CD4-positive, alpha-beta T cell treated with Interleukin-12 subunit alpha and Interleukin-12 subunit beta, for 1 hour (primary cell): Measurements from ENCODE around the gene SCN4A.

ENCODE experiments used
- DNase-seq: peaks from one replicate; pipeline ENCODE4 v3.0.0-alpha.2; 2020

SCN4A gene

DNA sequence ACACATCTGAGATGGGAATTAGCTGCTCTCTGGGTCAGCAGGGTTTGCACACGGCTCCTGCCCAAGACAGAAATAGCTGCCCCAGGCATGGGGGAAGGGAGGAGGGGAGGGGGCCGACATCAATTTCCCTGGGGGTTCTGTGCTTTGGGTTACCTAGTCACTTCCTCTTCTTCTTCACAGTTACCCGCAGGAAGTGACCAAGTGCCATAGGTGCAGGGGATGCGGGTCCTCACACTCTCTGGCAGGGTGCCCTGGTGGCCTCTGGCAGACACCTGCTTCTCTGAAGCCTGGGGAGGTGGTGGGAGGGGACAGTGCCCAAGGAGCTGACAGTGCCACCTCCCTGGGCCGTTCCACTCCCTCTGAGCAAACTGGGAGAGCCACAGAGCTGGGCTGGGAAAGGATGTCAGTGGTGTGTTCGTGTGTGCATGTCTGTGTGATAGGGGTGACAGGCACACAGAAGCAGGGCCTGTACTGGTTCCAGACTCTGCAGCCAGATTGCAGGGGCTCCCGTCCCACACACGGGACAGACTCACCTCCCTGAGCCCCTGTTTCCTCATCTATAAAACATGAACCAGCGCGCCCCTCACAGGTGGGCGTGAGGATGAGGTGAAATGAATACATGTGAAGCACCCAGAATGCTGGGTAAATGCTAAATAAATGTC lies 18.2 kb downstream of the SCN4A start:
- DNase-seq = peak; percentile 48

DNA sequence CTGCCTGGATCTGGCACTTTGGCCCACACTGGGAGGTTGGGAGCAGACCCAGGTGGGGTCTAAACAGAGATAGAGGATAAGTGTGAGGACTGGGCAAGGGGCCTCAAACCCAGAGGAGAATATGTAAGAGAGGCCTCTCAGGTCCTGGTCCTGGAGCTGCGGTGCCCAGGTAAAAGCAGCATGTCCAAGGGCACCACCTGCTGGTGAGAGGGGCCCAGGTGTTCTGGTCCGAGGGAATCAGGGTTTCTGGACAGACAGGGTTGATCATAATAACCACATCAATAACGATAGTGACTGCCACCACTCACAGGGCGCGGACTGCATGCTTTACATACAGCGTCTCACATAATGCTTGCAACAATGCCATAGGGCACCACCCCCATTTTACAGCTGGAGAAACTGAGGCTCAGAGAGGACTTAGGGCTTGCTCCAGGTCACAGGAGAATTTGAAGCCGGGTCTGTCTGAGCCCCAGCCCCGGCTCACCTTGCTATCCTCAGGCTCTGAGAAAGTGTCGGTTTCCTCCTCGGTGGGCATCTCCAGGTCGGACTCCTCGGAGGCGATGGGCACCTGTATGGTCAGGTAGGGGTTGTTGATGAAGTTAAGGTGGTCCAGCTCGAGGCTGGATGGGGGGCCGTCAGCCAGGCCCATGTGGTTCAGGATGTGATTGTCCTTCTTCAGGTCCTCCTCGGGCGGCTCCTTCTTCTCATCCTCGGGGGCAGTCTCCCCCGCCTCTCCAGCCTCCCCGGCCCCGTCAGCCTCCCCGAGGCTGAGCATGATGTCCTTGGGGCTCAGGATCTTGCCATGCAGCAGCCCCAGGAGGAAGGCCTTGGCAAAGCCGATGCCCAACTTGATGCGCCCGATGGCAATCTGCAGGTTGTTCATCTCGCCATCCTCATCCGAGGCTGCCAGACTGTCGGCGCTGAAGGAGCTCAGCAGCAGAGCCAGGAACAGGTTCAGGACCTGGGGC lies 21.5 kb downstream of the SCN4A start:
- DNase-seq = peak; percentile 52

DNA sequence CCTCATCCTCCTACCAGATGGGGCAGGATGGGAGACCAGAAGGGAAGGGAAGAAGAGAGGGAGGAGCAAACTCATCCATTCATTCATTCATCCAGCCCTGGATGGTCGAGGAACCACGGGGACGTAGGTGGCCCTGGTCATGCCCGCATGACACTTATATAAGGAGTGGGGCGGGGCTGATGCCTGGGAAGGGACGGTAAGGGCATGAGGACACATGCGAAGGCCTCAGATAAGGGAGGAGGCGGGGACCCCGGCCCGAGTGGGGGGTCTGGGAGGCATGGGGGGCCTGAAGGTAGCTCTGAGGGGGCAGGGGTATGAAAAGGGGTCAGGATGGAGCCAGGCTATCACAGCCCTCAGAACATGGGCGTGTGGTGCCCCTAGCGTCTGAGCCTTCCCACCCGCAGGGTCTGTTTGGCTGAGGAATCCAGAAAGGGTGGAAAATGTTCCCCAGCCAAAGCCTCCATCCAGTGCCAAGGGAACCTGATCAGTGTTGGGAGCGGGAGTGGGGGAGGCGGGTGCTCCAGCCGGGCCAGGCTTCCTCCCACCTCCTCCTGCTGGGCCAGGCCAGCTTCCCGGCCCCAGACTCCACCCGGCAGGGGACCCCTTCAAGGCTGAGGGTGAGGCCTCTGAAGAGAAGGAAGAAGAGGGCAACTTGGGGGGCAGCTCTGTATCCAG lies 23.0 kb downstream of the SCN4A start:
- DNase-seq = no peak

DNA sequence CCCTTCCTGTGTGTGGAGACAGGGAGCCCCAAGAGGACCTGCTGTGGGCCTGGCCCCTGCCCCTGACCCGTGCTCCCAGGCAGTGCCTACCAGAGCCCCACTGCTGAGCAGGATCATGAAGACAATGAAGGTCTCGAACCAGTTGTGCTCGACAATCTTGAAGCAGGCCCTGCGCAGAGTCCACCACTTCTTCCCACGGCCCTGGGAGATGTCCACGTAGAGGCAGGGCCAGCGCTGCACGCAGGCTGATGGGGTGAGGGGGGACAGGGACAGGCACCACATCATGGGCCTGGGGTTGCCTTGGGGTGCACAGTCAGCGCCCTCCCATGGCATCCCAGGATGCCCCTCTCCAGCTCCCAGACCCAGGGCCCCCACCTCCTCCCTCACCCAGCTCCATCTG lies 24.2 kb downstream of the SCN4A start:
- no peak for DNase-seq

DNA sequence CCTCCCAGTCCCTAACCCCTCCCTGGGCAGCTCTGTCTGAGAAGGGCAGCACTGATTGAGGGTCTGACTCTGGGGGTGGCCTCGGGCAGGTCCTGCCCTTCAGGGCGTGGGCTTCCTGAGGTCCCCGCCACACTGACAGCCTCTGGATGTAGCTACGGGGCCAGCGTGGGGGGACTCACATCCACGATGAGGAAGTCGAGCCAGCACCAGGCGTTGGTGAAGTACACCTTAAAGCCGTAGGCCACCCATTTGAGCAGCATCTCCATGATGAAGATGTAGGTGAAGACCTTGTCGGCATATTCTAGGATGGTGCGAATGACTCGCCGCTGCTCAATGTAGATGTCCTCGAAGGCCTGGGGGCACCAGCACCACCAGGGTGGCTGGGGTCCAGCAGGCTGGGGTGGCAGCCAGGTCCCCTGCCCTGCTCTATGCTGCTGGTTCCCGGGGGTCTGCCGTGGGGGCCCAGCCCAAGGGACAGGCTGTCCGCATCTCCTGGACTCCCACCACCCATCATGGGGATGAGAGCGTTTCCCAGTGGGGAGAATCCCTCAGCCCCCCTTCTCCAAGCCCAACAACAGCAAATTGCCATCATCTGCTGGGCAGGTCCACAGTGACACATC lies 24.9 kb downstream of the SCN4A start:
- DNase-seq = no peak

DNA sequence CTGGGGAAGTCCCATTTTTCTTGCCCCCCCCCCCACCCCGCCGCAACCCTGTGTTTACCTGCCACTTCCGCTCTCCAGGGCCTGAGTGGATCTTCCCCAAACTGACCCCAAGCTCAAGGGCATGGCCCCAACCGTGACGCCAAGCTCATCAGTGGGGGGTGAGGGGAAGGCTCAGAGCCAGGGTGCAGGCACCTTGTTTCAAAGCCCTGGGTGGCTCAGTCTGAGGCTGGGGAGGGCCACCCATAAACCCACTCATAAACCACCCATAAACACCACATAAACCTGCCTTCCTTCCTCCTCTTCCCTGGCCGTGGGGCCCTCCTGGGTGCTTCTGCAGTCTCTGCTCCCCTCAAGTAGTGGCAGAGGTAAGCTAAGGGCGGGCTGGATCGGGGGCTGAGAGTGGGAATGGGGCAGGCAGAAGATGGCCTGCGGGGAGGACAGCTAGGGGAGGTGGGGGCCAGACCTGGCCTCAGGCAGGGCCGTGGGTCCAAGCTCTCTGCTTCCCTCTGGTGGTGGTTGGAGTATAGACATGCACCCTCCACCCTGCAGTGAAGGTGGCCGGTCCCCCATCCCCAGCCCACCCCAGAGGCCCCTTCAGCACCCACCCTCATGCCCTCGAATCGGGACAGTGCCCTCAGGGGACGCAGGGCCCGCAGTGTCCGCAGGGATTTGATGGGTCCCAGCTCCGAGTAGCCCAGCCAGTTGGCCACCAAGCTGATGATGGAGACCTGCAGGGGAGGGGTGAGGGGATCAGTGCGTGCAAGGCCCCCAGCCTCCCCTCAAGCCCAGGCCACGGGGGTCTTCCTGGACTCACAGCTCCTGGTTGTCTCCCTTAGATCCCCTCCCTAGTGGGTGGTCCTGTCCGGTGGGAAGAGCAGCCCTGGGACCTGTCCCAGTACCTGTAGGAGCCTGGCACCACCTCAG lies 26.0 kb downstream of the SCN4A start:
- DNase-seq = peak; percentile 65

DNA sequence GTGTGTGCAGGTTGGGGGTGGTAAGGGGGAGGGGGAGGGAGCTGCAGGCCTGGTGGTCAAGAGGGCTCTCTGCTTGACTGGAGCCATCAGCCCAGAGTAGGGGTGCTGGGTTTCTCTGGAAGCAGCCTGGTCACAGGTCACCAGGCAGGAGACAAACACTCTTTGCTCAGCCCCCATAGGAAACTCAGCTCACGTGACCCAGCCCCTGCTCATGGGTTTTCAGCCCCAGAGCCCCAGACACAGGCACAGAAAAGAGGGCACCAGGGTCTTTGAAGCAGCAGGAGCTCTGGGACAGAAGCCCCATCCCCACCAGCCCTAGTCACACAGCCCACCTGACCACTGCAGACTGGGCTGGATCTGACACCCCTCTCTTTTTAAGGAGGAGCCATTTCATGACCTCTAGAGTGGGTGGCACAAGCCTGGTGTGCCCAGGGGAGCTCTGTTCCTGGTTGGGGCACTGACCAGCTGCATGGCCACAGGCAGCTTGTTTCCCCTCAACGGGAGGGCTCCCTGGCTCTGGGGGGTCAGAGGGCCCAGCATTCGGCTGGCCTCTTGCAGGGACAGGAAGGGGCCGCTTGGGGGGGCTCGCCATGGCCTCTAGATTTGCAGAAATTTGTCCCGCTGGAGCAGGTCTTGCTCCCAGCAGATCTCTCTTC lies 26.8 kb downstream of the SCN4A start:
- no peak for DNase-seq

DNA sequence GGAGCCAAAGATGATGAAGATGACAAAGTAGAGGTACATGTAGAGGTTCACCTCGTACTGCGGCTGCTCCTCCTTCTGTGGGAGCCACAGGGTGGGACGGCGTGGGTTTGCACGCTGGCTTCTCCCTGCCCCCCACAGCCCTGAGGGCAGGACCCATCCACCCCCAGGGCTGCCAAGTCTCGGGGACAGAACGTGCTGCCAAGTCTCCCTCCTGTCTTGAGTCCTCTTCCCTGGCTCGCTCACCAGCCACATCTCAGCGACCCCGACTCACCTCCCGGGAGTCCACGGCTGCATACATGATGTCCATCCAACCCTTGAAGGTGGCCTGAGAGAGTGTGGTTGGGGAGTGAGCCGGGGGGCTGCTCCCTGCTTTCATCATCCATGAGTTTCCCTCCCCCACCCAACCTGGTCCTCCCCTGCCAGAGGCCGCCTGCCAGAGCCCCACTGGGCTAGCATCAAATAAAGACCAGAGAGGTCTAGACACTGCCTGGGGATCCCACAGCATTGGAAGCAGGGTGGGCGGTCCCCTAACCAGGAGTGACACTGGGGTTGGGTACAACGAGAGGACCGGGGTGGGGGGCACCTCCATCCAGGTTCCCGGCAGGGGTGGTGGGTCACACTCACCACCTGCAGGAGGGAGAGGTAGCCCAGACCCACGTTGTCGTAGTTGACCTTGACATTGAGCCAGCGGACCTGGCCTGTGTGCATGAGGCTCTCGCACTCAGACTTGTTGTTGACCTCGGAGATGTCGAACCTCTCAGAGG lies 27.8 kb downstream of the SCN4A start:
- no peak for DNase-seq

DNA sequence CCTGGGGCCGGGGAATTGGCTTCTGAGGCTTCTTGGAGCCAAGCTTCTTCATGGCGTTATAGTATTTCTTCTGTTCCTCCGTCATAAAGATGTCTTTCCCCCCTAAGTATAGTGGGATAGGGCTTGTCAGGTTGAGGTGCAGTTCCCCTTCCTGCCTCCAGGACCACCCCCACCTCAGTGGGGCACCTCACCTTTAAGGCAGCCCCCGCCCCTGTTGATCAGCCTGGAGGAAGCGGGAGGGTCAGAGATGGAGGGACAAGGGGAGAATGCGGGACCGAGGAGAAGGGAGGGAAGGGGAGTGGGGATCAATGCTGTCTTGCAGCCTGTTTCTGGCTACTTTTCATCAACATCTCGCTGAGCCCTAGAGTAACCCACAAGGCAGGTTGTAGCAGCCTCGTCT lies 29.0 kb downstream of the SCN4A start:
- no peak for DNase-seq

DNA sequence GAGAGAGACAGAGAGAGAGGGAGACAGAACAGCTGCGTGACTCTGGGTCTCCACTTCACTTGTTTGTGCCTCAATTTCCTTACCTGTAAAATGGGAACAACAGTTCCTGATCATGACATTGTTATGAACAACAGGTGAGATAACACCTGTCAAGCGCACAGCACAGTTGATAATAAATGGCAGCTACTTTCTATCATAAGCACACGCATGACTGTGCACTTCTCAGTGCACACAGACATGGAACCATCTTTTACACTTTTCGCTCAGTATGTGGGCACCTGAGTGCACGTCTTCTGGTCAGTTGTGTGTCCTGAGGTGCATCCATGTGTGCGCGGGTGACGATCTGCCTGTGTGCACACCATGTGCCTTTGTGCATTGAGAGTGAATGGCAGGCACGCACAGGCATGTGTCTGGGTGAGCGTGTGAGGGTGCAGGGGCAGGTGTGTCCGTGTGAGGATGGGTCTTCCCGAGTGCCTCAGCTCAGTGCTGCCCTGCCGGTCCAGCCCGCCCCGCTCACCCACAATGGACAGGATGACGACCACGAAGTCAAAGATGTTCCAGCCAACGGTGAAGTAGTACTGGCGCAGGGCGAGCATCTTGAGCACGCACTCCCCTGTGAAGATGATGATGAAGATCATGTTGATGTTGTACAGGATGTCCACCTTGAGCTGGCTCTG lies 30.3 kb downstream of the SCN4A start:
- DNase-seq = no peak

DNA sequence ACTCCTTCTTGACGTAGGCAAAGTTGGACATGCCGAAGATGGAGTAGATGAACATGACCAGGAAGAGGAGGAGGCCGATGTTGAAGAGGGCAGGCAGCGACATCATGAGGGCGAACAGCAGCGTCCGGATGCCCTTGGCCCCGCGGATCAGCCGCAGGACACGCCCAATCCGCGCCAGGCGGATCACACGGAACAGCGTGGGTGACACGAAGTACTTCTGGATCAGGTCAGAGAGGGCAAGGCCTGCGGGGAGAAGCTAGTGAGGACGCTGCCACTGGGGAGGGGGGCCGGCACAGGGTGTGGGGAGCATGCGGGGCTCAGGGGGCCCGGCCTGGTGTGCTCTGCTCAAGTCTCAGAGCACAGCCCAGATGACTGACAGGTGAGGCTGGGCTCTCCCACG lies 31.0 kb downstream of the SCN4A start:
- DNase-seq = no peak

DNA sequence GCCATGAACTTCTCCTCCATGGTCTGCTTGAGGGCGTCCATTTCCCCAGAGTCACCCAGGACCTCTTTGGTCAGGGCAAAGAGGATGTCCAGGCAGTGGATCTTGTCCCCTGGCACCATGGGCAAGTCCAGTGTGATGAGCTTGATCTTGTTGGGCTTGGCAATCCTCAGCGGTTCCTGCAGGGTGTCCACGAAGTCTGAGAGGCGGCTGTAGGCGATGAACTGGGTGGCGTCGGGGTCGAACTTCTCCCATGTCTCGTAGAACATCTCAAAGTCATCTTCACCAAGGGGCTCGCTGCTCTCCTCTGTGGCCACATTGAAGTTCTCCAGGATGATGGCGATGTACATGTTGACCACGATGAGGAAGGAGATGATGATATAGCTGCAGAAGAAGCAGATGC lies 31.6 kb downstream of the SCN4A start:
- DNase-seq = no peak

DNA sequence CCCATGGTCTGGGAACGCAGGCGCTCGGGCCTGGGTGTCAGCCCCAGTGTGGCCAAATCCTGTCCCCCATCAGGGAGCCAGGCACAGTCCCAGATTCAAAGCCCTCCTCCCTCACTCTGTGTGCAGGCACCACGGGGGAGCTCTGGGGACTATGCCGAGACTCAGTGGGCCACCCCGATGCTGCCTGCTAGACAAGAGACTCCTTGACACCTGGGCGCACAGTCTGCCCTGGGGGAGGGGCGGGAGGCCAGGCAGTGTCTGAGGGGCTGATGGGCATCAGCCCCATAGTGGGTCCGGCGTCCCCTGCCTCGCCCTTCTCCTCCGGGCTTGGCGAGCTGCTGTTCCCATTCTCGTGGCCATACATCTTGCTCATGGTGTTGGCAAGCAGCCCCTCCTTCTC lies 32.1 kb downstream of the SCN4A start:
- no peak for DNase-seq

DNA sequence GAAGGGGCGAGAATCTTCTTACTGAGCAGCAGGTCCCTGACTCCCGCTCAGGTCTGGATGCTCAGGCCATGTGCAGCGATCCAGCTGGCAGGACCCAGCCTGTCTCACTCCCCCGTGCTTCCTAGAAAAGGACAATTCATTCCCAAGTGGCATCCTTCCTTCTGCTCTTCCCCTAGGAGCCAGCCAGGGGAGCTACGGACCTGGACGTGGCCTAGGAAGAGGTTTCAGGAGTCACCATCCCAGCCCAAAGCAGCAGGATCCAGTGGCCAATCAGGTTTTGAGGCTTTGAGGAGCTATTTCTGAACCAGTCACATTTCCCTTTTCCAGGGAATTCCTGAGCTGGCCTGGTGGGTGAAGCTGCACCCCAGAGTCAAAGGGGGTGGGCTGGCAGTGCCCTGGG lies 32.8 kb downstream of the SCN4A start:
- no peak for DNase-seq

DNA sequence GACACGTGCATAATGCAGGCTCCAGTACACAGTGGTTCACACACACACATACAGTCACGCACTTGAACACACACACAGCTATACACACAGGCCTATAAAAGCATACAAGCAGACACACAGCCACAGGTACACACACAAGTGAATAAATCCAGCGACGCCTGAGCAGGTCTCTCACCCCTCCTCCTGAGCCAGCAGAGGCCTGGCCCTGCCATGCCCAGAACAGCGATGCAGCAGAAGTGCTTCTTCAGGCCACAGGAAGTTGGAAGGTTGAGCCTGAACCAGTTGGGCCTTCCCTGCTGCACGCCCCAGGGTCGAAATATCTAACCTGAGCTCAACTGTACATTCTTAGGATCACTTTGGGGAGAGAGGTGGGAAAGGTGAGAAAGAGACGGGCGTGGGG lies 33.3 kb downstream of the SCN4A start:
- no peak for DNase-seq

DNA sequence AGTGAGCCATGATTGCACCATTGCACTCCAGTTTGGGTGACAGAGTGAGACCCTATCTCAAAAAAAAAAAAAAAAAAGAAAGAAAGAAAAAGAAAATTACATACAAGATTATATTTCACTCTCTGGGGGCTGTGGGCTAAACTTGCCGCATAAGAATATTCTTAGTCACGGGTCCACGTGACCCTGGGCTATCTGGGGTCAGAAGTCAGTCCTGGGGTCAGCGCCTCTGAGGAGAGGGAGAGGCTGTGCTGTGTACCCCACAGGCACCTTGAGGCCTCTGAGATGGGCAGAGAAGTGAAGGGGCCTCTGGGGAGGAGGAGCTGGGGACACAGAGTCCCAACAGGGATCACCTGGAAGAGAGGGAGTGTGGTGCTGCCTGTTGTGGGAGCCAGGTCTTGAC lies 34.8 kb downstream of the SCN4A start:
- DNase-seq = no peak

DNA sequence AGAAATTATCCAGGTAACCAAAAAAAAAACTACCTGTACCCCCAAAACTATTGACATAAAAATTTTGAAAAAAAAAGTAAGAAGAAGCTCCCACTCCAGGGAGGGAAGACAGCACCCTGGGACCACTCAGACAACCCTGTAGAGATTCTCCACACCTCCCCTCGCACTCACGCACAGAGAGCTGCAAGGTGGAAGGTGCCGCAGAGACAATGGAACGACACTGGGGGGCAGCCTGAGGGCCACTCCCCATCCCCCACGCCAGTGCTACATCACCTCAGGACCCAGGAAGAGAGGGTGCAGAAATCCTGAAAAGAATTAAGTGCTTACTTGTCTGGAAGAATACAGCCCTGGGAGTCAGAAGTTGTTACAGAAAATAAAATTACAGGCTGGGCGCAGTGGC lies 35.4 kb downstream of the SCN4A start:
- DNase-seq = no peak

DNA sequence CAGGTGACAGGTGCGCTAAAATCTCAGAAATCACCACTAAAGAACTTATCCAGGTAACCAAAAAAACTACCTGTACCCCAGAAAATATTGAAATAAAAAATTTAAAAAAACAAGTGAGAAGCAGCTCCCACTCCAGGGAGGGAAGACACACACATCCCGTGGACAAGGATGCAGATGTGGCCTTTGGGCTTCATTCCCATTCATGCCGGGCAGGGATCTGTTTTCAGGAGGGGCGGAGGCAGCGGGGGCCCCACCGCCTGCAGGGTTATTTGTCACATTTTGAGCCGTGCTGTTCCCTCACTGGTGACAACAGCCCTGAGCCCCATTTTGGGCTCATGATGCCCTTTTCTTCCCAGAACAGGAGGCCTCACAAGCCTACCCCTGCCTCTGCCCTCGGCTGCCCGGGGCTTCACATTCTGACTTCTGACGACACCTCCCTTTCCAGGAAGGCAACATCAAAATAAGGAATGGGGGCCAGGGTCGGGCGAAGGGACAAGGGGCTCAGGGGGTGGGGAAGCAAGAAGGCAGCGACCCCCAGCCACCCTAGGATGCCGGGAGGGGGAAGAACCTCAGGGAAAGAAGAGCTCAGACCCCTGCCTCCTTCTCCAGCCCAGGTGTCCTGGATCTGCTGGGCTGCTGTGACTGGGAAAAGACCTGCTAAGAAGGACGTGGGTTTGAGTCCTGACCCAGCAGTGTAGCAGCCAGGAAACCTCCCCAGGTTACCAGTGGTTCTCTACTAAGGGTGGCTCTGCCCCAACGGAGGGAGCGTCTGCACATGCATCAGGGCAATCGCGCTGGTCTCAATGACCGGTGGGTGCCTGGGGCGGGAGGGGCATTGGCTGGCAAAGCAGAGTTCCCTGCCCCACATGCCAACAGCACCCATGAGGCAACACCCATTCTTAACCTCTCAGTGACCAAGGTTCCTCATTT lies 38.3 kb downstream of the SCN4A start:
- no peak for DNase-seq

DNA sequence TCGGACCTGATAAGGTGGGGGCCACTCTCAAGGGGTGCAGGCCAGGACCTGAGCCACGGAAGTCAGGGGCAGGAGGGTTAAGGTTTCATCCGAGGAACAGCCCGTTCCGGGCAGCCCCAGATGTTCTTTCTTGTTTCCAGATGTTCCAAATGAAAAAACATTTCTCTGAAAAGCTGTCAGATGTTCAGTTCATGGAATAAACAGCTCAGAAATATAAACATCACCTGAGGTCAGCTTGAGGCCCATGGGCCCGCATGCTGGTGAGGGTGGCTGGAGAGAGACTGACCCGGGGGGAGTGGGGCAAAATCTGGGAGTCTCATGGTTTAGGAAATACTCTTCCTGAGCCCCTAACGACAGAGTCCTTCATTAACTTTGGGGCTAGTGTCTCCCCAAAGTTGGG lies 39.1 kb downstream of the SCN4A start:
- DNase-seq = no peak
